NCI-H1092 (cell line): Measurements from ENCODE around the gene EFCAB14.
A peak's percentile ranks its signal among the peaks of the same experiment; 100 is the strongest.
"Not testable (repeated sequence)": the region's sequence is repeated elsewhere in the genome, so short reads cannot be mapped to it uniquely, and the experiment has no call there.

Source experiments
- DNase-seq: peaks from one replicate; lab custom pipeline; 2025; lab: John Stamatoyannopoulos, UW

EFCAB14 gene

GRCh38 chr1:46686255-46686654 lies 32.7 kb downstream of the EFCAB14 start:
- DNase-seq: no peak

- no peak for DNase-seq
Measured at GRCh38 chr1:46684670-46685069, 34.2 kb downstream of the EFCAB14 start.

- DNase-seq: no peak
Measured at GRCh38 chr1:46682064-46682463, 36.9 kb downstream of the EFCAB14 start.

GRCh38 chr1:46681333-46682034 lies 37.4 kb downstream of the EFCAB14 start:
- DNase-seq: no peak

GRCh38 chr1:46679789-46680573 lies 38.9 kb downstream of the EFCAB14 start:
- no peak for DNase-seq

- DNase-seq: no peak
Measured at GRCh38 chr1:46677339-46677738, 41.6 kb downstream of the EFCAB14 start.

- DNase-seq: no peak
Measured at GRCh38 chr1:46676531-46676930, 42.4 kb downstream of the EFCAB14 start.

- no peak for DNase-seq
Measured at GRCh38 chr1:46675549-46676314, 43.2 kb downstream of the EFCAB14 start.

- DNase-seq: no peak
Measured at GRCh38 chr1:46673749-46674182, 45.1 kb downstream of the EFCAB14 start.

- DNase-seq: no peak
Measured at GRCh38 chr1:46672696-46673095, 46.2 kb downstream of the EFCAB14 start.

- no peak for DNase-seq
Measured at GRCh38 chr1:46671554-46671953, 47.4 kb downstream of the EFCAB14 start, which contains the start of gene TEX38. Gene TEX38 (plus strand): TSS chr1:46671854. CDS start chr1:46671935, 81 bp downstream.

- no peak for DNase-seq
Measured at GRCh38 chr1:46670134-46670533, 48.8 kb downstream of the EFCAB14 start.

GRCh38 chr1:46667782-46668760 lies 50.8 kb downstream of the EFCAB14 start, which contains the start of gene ATPAF1:
Gene ATPAF1 (minus strand): TSS chr1:46668364. CDS start chr1:46668322, 42 bp downstream.
- DNase-seq: peak; percentile 62

GRCh38 chr1:46665983-46666382 lies 52.9 kb downstream of the EFCAB14 start:
- DNase-seq: no peak

- DNase-seq: not testable (repeated sequence)
Measured at GRCh38 chr1:46662919-46663318, 56.0 kb downstream of the EFCAB14 start.

- DNase-seq: not testable (repeated sequence)
Measured at GRCh38 chr1:46660116-46660515, 58.8 kb downstream of the EFCAB14 start.

- no peak for DNase-seq
Measured at GRCh38 chr1:46659307-46659870, 59.5 kb downstream of the EFCAB14 start.

- no peak for DNase-seq
Measured at GRCh38 chr1:46657775-46658174, 61.1 kb downstream of the EFCAB14 start.

- DNase-seq: no peak
Measured at GRCh38 chr1:46656643-46657042, 62.3 kb downstream of the EFCAB14 start.

- no peak for DNase-seq
Measured at GRCh38 chr1:46655848-46656247, 63.1 kb downstream of the EFCAB14 start.

- not testable (repeated sequence) for DNase-seq
Measured at GRCh38 chr1:46654698-46655097, 64.2 kb downstream of the EFCAB14 start.
